ENCODE results near the gene MEGF8.

The MEGF8 gene

DNA sequence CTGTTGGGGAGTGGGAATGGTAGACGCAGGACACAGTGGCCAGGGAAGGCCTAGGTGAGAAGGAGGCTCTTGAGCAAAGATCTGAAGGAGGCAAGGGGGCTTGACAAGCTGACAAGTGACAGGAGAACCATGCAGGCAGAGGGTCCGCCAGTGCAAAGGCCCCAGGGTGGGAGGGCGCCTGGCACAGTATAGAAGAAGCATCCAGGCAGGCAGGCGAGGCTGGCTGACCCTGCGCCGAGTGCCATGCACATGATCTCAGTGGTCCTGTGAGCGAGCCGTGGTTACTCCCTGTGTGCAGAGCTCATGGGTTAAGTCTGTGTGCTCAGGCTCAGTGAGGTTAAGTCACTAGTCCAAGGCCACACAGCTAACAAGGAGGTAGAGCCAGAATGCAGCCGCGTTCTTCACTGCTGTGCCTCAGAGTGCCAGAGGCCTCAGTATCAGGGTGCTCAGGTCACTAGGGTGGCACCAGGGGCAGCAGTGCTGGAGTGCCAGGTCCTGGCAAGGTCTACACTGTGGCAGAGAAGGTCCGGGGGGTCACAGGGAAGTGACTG is 49.5 kb downstream of the MEGF8 start:
- no peak overlapping the region for H3K4me3 ChIP-seq (ENCODE audit: low read depth, low read length)
- no peak for DNase-seq (ENCODE audit: low read depth)
- TF ChIP-seq, protein P1, sequence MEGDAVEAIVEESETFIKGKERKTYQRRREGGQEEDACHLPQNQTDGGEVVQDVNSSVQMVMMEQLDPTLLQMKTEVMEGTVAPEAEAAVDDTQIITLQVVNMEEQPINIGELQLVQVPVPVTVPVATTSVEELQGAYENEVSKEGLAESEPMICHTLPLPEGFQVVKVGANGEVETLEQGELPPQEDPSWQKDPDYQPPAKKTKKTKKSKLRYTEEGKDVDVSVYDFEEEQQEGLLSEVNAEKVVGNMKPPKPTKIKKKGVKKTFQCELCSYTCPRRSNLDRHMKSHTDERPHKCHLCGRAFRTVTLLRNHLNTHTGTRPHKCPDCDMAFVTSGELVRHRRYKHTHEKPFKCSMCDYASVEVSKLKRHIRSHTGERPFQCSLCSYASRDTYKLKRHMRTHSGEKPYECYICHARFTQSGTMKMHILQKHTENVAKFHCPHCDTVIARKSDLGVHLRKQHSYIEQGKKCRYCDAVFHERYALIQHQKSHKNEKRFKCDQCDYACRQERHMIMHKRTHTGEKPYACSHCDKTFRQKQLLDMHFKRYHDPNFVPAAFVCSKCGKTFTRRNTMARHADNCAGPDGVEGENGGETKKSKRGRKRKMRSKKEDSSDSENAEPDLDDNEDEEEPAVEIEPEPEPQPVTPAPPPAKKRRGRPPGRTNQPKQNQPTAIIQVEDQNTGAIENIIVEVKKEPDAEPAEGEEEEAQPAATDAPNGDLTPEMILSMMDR (IDR thresholded peaks at IDR 0.05; ENCODE audit: low read depth, low read length, missing control alignments) = no peak

DNA sequence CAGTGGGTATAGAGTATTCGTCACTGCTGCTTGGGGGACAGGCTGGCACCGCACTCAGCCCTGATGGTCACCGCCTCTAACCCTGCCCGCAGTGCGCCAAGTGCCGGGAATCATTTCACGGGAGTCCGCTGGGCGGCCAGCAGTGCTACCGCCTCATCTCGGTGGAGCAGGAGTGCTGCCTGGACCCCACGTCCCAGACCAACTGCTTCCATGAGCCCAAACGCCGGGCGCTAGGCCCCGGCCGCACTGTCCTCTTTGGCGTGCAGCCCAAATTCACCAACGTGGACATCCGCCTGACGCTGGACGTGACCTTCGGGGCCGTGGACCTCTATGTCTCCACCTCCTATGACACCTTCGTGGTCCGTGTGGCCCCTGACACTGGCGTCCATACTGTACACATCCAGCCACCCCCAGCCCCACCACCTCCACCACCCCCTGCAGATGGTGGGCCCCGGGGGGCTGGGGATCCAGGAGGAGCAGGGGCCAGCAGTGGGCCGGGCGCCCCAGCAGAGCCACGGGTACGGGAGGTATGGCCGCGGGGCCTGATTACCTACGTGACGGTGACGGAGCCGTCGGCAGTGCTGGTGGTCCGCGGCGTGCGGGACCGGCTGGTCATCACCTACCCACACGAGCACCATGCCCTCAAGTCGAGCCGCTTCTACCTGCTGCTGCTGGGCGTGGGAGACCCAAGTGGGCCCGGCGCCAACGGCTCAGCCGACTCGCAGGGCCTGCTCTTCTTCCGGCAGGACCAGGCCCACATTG is 50.2 kb downstream of the MEGF8 start:
- no peak for DNase-seq (ENCODE audit: low read depth)
- TF ChIP-seq, protein P1 (IDR thresholded peaks at IDR 0.05; ENCODE audit: low read depth, low read length, missing control alignments) = no peak
- H3K4me3 ChIP-seq (ENCODE audit: low read depth, low read length) = no peak overlapping the region

GRCh38 chr19:42376177-42376555 is 50.7 kb downstream of the MEGF8 start:
- TF ChIP-seq, protein P1 (IDR thresholded peaks at IDR 0.05; ENCODE audit: low read depth, low read length, missing control alignments) = no peak
- no peak for DNase-seq (ENCODE audit: low read depth)
- H3K4me3 ChIP-seq (ENCODE audit: low read depth, low read length) = no peak overlapping the region

- H3K4me3 ChIP-seq (ENCODE audit: low read depth, low read length) = no peak overlapping the region
- DNase-seq (ENCODE audit: low read depth) = no peak
- TF ChIP-seq, protein P1 (IDR thresholded peaks at IDR 0.05; ENCODE audit: low read depth, low read length, missing control alignments) = no peak
Measured at GRCh38 chr19:42378225-42379215, 53.1 kb downstream of the MEGF8 start.

GRCh38 chr19:42380155-42380554 is 54.7 kb downstream of the MEGF8 start:
- TF ChIP-seq, protein P1 (IDR thresholded peaks at IDR 0.05; ENCODE audit: low read depth, low read length, missing control alignments) = no peak
- no peak overlapping the region for H3K4me3 ChIP-seq (ENCODE audit: low read depth, low read length)
- no peak for DNase-seq (ENCODE audit: low read depth)

GRCh38 chr19:42386974-42387707 is 61.7 kb downstream of the MEGF8 start:
- peak overlapping the region; percentile 42 for H3K4me3 ChIP-seq (ENCODE audit: low read depth, low read length)
- no peak for DNase-seq (ENCODE audit: low read depth)
- TF ChIP-seq, protein P1 (IDR thresholded peaks at IDR 0.05; ENCODE audit: low read depth, low read length, missing control alignments) = peak; percentile 43

Measured in GM12864 (cell line).